Measurements from ENCODE around the gene KRTAP5-10.

- TF ChIP-seq CTCF (IDR thresholded peaks at IDR 0.05; ENCODE audit: low read depth, low read length, poor library complexity, severe bottlenecking) (no peak), EZH2phosphoT487 (IDR thresholded peaks at IDR 0.05; ENCODE audit: borderline replicate concordance, low read length) (no peak)
These were observed 39.3 kb upstream of the KRTAP5-10 start for GRCh38 chr11:71525938-71526495.

Data from DOHH2 (cell line).